ENCODE data around the gene RAB18. TPM values are rescaled to one million over a fixed set of nuclear protein-coding genes. Genes with fewer than 3 reads are reported as not detected.

The RAB18 gene
- total and polyA plus RNA-seq, 2 of the 8 experiments (the other 6 are each of a cell fraction or from before 2014, with no cell fraction given): 14.7 to 69.7 TPM

GRCh38 chr10:27581225-27581624 is 77.1 kb downstream of the RAB18 start:
- no peak for TF ChIP-seq TEAD4 (IDR thresholded peaks at IDR 0.05; ENCODE audit: low read depth, low read length)
- TF ChIP-seq TAF7 (optimal IDR thresholded peaks at IDR 0.05; ENCODE audit: borderline replicate concordance, low read depth, low read length): no peak
- TF ChIP-seq SP2 (IDR thresholded peaks at IDR 0.05; ENCODE audit: low read length): no peak
- no peak for TF ChIP-seq RFX5 (IDR thresholded peaks at IDR 0.05; ENCODE audit: borderline replicate concordance, low read depth, low read length)
- no peak for TF ChIP-seq CBX5 (IDR thresholded peaks at IDR 0.05; ENCODE audit: low read depth, low read length)
- TF ChIP-seq TCF12 (IDR thresholded peaks at IDR 0.05; ENCODE audit: low read depth, low read length): no peak
- no peak for TF ChIP-seq CHD2 (IDR thresholded peaks at IDR 0.05; ENCODE audit: low read length)
- TF ChIP-seq CBX8 (IDR thresholded peaks at IDR 0.05; ENCODE audit: borderline replicate concordance, low read depth, low read length): no peak
- TF ChIP-seq EZH2 (IDR thresholded peaks at IDR 0.05; ENCODE audit: low read depth, low read length, severe bottlenecking): no peak
- no peak for TF ChIP-seq CREB1 (IDR thresholded peaks at IDR 0.05)
- TF ChIP-seq GABPA (IDR thresholded peaks at IDR 0.05; ENCODE audit: borderline replicate concordance, insufficient read depth, low read length): no peak
- Histone ChIP-seq H2BK120ac (replicated peaks; ENCODE audit: low read depth, low read length) (no peak overlapping the region), H2BK15ac (ENCODE audit: low read length) (no peak overlapping the region), H4K20me1 (replicated peaks in 1 of 2; ENCODE audit: control insufficient read depth in 1 of 2, insufficient read depth in 2 of 2, low read length in 2 of 2) (no peaks in the 10 kb centered on the region), H3K27me3 (replicated peaks in 1 of 4; ENCODE audit: control insufficient read depth in 3 of 4, extremely low read depth in 1 of 4, insufficient read depth in 3 of 4, low read length in 3 of 4) (no peaks in the 10 kb centered on the region), H3K23ac (ENCODE audit: insufficient read length) (no peak overlapping the region), H3K4me2 (ENCODE audit: insufficient read depth in 1 of 2, low read depth in 2 of 2, low read length in 2 of 2) (no peak overlapping the region), H3K36me3 (ENCODE audit: control insufficient read depth in 2 of 4, insufficient read depth in 4 of 4, low read length in 3 of 4) (no peaks in the 10 kb centered on the region), H4K8ac (ENCODE audit: extremely low read depth, insufficient read depth, low read length) (no peak overlapping the region), H3K79me1 (ENCODE audit: low read depth, low read length) (no peaks in the 10 kb centered on the region), H3K9ac (replicated peaks in 1 of 4; ENCODE audit: extremely low read depth in 1 of 4, low read depth in 3 of 4, low read length in 3 of 4) (no peak overlapping the region), H4K5ac (ENCODE audit: insufficient read length, low read depth, low read length) (no peak overlapping the region), H3K9me3 (ENCODE audit: insufficient read depth in 2 of 2, low read depth in 1 of 2, low read length in 1 of 2) (no peaks in the 10 kb centered on the region), H2BK20ac (ENCODE audit: low read length) (no peak overlapping the region), H3K4ac (replicated peaks; ENCODE audit: insufficient read length, low read depth, low read length) (no peak overlapping the region), H2AFZ (ENCODE audit: low read length) (no peak overlapping the region), H3K23me2 (ENCODE audit: low read depth, low read length) (no peaks in the 10 kb centered on the region), H3K14ac (ENCODE audit: insufficient read length) (no peak overlapping the region), H3K18ac (ENCODE audit: extremely low read depth, low read length) (no peak overlapping the region), H3K27ac (ENCODE audit: low read depth, low read length) (no peak overlapping the region), H3K4me3 (ENCODE audit: extremely low read depth in 1 of 4, insufficient read depth in 2 of 4, low read depth in 3 of 4, low read length in 4 of 4) (no peak overlapping the region), H2BK12ac (ENCODE audit: low read depth, low read length) (no peak overlapping the region), H3K56ac (replicated peaks; ENCODE audit: insufficient read length, low read depth, low read length) (no peak overlapping the region), H3K79me2 (ENCODE audit: control insufficient read depth in 1 of 2, insufficient read depth in 2 of 2, low read length in 2 of 2) (no peaks in the 10 kb centered on the region), H2AK5ac (ENCODE audit: low read depth, low read length) (no peak overlapping the region), H3K4me1 (replicated peaks in 1 of 4; ENCODE audit: control insufficient read depth in 3 of 4, insufficient read depth in 4 of 4, low read length in 3 of 4) (no peaks in the 10 kb centered on the region), H4K91ac (replicated peaks; ENCODE audit: insufficient read length, low read length) (no peak overlapping the region), H2BK5ac (ENCODE audit: low read depth, low read length) (no peak overlapping the region)
- DNase-seq (ENCODE audit: low read depth in 1 of 2, low spot score in 2 of 2) (no peak), FAIRE-seq (no peak)
- ChIA-PET POLR2A (ENCODE audit: partially characterized antibody) (no interaction called here), CTCF (ENCODE audit: partially characterized antibody) (interaction anchor here (0.6 kb wide), 1 partner anchor 10 kb away, joined by 3 read pairs; no protein-coding TSS in a partner anchor)
- WGBS, 2 experiments (ENCODE audit: extremely low coverage in 1 of 2, insufficient coverage in 1 of 2, insufficient read length in 1 of 2, insufficient replicate concordance in 2 of 2, low coverage in 1 of 2, low lambda C conversion rate in 2 of 2, missing lambda C conversion rate in 1 of 2): 81% methylated on average over 4 of the region's 4 CpGs; no CpG with 5 or more reads in 1 of the 2 experiments
